Muscle of leg (tissue), 11 donors: ENCODE measurements around the gene SHC3. TPM values are rescaled to one million over a fixed set of nuclear protein-coding genes. Genes with fewer than 3 reads are reported as not detected.

Experiments used
- DNase-seq: peaks from one replicate; pipeline ENCODE4 v3.0.0; 2013
- H3K27ac ChIP-seq: one replicate; pipeline ENCODE4 v1.5.1; 2013; ENCODE audit warnings: mild to moderate bottlenecking, low read length, control low read depth
- H3K27me3 ChIP-seq: one replicate; pipeline ENCODE4 v1.6.1; 2013; ENCODE audit warnings: low read length; ENCODE audit not compliant: control insufficient read depth, insufficient read depth
- H3K36me3 ChIP-seq: one replicate; pipeline ENCODE4 v1.6.1; 2013; ENCODE audit warnings: low read length; ENCODE audit not compliant: control insufficient read depth, insufficient read depth
- H3K4me1 ChIP-seq: one replicate; pipeline ENCODE4 v1.6.1; 2013; ENCODE audit warnings: low read length; ENCODE audit not compliant: control insufficient read depth, insufficient read depth
- H3K4me3 ChIP-seq: one replicate; pipeline ENCODE4 v1.5.1; 2013; ENCODE audit warnings: low read length, control low read depth
- H3K9me3 ChIP-seq: replicated peaks from 2 replicates; pipeline ENCODE4 v1.6.1; 2013; ENCODE audit warnings: low read depth, low read length; ENCODE audit not compliant: control insufficient read depth
- WGBS: methylation state at CpG from one replicate; pipeline ENCODE4 v1.1.5; 2013; ENCODE audit warnings: missing lambda C conversion rate; ENCODE audit not compliant: insufficient coverage; 5-methylcytosine and 5-hydroxymethylcytosine counted together
- polyA plus RNA-seq, 8 donors: library from polyadenylated mRNA; unstranded; fragments of 120-200 nt; gene quantifications; one replicate each; pipeline versions ENCODE4 v1.2.1 to v1.2.3, GENCODE V29; 2013; ENCODE audit warnings: inconsistent platforms in 1 of 8, low replicate concordance in 1 of 8; ENCODE audit not compliant: insufficient read length in 8 of 8, insufficient read depth in 1 of 8
- total RNA-seq: library from RNA; stranded (reverse); fragments of 120-200 nt; gene quantifications from one replicate; pipeline ENCODE4 v1.2.4, GENCODE V29; 2013

Gene SHC3
- total and polyA plus RNA-seq, 9 donors = 0.45 to 1.1 (median 0.65) TPM

GRCh38 chr9:89187541-89187940 is 8.9 kb upstream of the SHC3 start:
- no peaks in the 10 kb centered on the region for H3K36me3 ChIP-seq
- no CpG with 5 or more reads among the region's 2 CpGs for WGBS
- DNase-seq = no peak
- H3K4me1 ChIP-seq = no peaks in the 10 kb centered on the region
- H3K4me3 ChIP-seq = no peak overlapping the region
- no peaks in the 10 kb centered on the region for H3K9me3 ChIP-seq
- no peak overlapping the region for H3K27ac ChIP-seq
- H3K27me3 ChIP-seq = peaks cover 2% of the 10 kb centered on the region

GRCh38 chr9:89186960-89187359 is 8.3 kb upstream of the SHC3 start:
- no peak overlapping the region for H3K27ac ChIP-seq
- H3K4me3 ChIP-seq = no peak overlapping the region
- DNase-seq = no peak
- H3K9me3 ChIP-seq = no peaks in the 10 kb centered on the region
- WGBS = 17% methylated on average over 1 of the region's 5 CpGs
- H3K27me3 ChIP-seq = peaks cover 2% of the 10 kb centered on the region
- H3K4me1 ChIP-seq = no peaks in the 10 kb centered on the region
- H3K36me3 ChIP-seq = no peaks in the 10 kb centered on the region

DNA sequence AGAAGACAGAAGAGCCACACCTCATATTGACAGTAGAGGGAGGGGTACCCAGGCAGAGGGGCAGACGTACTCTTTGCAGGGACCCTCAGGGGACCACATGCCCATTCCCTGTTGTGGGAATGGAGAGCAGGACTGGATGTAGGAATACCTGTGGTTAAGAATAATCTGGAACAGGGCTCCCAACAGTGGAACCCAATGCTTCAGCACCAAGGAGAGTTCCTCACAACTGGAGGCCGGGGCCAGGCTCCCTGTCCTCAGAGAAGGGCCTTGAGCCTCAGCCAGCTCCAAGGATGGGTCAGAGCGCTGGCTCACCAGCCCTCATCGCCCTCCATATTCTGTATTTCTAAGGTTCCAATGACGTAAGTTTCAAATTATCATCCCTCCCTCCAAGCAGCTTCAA is 7.4 kb upstream of the SHC3 start:
- H3K9me3 ChIP-seq = no peaks in the 10 kb centered on the region
- no peak overlapping the region for H3K4me3 ChIP-seq
- WGBS = 44% methylated on average over 2 of the region's 5 CpGs
- peaks cover 4% of the 10 kb centered on the region for H3K27me3 ChIP-seq
- peak; percentile 43 for DNase-seq
- no peaks in the 10 kb centered on the region for H3K36me3 ChIP-seq
- H3K4me1 ChIP-seq = no peaks in the 10 kb centered on the region
- H3K27ac ChIP-seq = no peak overlapping the region

DNA sequence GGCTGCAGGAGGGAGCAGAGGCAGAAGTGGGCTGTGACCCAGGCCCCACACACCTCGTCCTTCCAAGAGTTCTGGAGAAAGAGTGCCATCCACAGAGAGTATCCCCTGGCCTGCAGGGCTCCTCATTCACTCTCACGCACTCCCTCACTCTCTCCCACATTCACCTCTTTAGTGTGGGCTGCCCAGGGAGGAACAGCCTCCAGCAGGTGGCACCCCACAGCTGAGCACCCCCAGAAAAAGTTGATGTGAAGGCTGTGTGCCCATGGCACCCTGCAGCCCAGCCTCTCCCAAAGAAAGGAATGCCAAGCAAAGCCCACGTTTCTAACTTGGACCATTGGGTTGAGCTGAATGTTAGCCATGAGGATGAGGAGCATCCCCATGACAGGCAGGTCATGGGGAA is 4.5 kb upstream of the SHC3 start:
- peaks cover 18% of the 10 kb centered on the region for H3K4me1 ChIP-seq
- H3K4me3 ChIP-seq = no peak overlapping the region
- no peaks in the 10 kb centered on the region for H3K36me3 ChIP-seq
- H3K9me3 ChIP-seq = no peaks in the 10 kb centered on the region
- WGBS = 59% methylated on average over 3 of the region's 3 CpGs
- no peak for DNase-seq
- no peak overlapping the region for H3K27ac ChIP-seq
- H3K27me3 ChIP-seq = peaks cover 19% of the 10 kb centered on the region

GRCh38 chr9:89182369-89182768 is 3.8 kb upstream of the SHC3 start:
- 96% methylated on average over 5 of the region's 10 CpGs for WGBS

DNA sequence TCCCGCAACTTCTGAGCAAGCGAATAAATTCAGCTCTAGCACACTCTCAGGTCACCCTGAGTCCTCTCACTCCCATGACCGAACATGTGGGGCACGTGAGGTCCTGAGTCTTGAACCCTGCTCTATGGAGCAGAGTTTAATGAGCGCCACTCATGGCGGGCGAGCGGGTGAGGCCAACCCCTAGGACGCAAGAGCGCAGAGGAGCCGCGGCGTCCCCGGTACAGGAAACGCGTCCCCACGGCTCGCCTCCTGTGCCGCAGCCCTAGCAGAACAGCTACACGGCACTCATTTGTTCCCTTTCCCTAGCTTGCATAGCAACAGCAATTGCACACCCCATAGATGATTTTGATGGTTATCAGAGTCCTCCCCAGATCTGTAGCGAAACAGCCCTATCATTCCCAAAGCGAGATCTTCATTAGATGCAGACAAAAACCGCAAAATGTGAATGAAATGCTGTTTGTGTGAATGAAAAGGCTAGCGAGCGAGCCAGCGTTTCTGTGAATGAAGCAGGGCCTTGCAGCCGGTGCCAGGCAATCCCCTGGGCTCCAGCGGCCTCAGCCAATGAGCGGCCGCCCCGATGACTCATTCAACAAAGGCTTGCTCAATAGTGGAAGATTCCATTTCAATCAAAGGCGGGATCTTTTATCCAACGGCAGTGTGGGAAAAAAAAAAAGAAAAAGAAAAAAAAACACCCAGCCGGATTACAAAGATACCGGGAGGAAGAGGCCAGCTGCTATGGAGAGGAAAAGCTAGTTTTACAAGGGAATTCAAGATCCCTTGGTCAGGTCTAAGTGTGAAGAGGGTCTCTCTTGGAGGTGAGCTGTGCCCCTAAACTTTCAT is 1.5 kb upstream of the SHC3 start:
- H3K27me3 ChIP-seq = peaks cover 35% of the 10 kb centered on the region
- peak; percentile 92 for DNase-seq
- H3K9me3 ChIP-seq = no peaks in the 10 kb centered on the region
- H3K4me1 ChIP-seq = peaks cover 26% of the 10 kb centered on the region
- H3K4me3 ChIP-seq = peak overlapping the region; percentile 23
- WGBS = 2% methylated on average over 24 of the region's 35 CpGs
- peak overlapping the region; percentile 39 for H3K27ac ChIP-seq
- H3K36me3 ChIP-seq = no peaks in the 10 kb centered on the region

More at GRCh38 chr9:89182369-89182768, 3.8 kb upstream of the SHC3 start:
- Histone ChIP-seq H3K27ac (no peak overlapping the region), H3K4me3 (no peak overlapping the region), H3K27me3 (peaks cover 25% of the 10 kb centered on the region), H3K9me3 (no peaks in the 10 kb centered on the region), H3K4me1 (peaks cover 22% of the 10 kb centered on the region), H3K36me3 (no peaks in the 10 kb centered on the region)
- no peak for DNase-seq

DNA sequence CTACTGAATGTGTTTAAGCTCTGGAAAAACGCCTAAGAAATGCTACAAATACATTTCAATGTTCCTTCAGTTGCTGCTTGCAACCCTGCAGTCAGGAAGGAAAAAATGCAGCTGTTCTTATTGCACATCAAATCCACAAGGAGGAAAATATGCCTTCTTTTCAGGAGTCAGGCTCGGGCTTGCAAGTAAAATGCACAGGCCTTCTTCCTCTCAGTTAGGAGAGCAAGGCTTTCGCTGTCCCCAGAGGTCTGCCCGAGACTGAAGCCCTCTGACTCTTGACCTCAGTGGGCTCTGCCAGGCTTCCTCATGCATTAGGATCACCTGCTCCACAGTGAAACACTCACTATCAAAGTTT is 899 bp upstream of the SHC3 start:
- peak; percentile 30 for DNase-seq
- peak overlapping the region; percentile 23 for H3K4me3 ChIP-seq
- no peaks in the 10 kb centered on the region for H3K36me3 ChIP-seq
- peak overlapping the region; percentile 31 for H3K27ac ChIP-seq
- 24% methylated on average over 3 of the region's 4 CpGs for WGBS
- H3K9me3 ChIP-seq = no peaks in the 10 kb centered on the region
- H3K4me1 ChIP-seq = peaks cover 26% of the 10 kb centered on the region
- H3K27me3 ChIP-seq = peaks cover 38% of the 10 kb centered on the region

DNA sequence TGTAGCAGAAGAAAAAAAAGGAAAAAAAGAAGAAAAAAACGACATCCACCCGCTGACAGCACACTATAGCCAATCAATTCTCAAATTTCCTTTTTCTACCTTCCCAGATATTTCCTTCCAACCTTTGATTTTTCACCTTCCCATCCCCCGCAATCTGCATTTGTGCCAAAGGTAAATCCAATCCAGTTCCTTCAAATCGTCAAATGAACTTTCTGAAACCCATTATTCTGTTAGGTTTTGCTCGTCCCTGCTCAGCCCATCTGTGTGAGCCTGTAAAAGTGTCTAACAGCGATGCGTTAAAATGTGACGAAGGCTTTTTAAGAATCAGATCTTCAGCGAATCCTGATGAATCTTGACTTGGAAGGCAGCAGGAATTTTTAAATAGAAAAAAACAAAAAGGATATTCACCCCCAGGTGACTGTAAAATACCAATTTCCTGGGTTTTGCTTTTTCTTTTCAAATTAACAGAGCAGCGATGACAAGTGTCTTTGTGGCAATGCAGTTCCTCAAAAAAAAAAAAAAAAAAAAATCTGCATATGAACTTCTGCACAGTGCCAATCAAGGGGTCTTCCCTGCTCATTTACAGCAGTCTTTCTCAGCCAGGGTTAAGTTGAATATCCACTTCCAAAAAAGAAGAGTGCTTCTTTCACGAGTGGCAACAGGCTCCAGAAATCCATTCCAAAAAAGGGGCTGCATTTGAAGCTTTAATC is 367 bp upstream of the SHC3 start:
- Histone ChIP-seq H3K36me3 (no peaks in the 10 kb centered on the region), H3K4me1 (peaks cover 26% of the 10 kb centered on the region), H3K4me3 (no peak overlapping the region), H3K27ac (no peak overlapping the region), H3K9me3 (no peaks in the 10 kb centered on the region), H3K27me3 (peaks cover 42% of the 10 kb centered on the region)
- no peak for DNase-seq
- 52% methylated on average over 6 of the region's 11 CpGs for WGBS

DNA sequence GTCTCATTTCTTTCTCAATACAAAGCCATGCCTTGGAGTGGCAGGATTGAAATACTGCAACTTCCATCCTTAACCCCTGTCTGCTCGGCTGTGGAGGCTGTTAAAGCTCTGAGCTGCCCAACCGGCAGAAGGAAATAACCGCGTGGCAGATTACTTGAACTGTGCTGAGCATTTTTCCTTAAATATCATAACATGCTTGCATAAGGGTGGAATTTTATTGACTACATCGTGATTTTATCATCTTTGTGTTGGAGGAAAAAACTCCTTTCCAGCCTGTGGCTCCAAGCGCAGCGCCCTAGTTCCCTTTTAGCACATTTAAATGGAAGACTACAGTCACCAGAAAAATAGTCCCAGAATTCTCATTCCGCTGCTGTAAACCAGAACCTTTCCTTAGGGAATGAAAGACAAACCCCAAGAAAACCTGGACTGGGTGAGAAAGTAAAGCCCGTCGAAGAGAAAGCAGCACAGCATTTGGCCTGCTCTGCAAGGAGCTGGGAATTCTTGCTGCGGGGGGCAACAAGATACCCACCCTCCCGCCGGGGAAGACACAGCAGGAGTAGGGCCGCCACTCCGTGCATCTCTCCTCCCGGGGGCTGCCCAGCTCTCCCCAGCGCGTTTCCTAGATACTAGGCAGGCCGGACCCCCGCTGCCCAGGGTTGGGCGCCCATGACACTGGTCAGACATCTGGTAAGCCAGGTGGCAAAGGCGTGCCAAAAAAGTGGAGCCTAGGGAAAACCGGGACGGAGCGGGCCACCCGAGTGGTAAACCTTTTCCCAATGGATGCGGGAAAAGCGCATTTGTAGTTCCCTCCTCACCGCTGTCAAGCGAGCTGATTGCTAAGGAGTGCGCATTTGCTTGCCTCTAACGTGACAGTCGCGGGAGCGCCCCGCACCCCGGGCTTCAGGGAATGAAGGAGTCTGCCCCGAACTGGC is 1.3 kb downstream of the SHC3 start:
- no peak for DNase-seq
- H3K4me3 ChIP-seq = no peak overlapping the region
- peaks cover 26% of the 10 kb centered on the region for H3K4me1 ChIP-seq
- H3K9me3 ChIP-seq = no peaks in the 10 kb centered on the region
- no peak overlapping the region for H3K27ac ChIP-seq
- 2% methylated on average over 30 of the region's 38 CpGs for WGBS
- peaks cover 44% of the 10 kb centered on the region for H3K27me3 ChIP-seq
- H3K36me3 ChIP-seq = no peaks in the 10 kb centered on the region

DNA sequence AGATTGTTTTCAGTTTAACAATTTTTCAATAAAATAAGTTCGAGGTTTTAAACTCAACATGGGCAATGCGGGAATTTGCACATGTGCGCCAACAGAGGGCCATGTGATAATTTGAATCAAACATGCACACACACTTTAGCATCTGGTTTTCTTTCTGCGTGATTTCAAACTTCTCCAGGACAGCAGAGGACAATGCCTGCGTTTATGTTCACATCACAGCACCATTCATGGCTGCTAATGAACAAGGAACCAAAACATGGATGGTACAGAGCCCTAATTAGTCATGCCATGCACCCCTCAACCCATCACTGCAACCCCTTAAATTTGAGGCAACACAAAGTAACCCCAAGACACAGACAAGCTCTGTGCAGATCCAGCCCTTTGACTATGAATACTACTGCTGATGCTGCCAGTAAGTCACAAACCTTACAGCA is 2.8 kb downstream of the SHC3 start:
- WGBS = 70% methylated on average over 5 of the region's 5 CpGs
- Histone ChIP-seq H3K27me3 (peaks cover 42% of the 10 kb centered on the region), H3K36me3 (no peaks in the 10 kb centered on the region), H3K9me3 (no peaks in the 10 kb centered on the region), H3K4me3 (no peak overlapping the region), H3K27ac (no peak overlapping the region), H3K4me1 (peaks cover 26% of the 10 kb centered on the region)
- DNase-seq = no peak
